Brain microvascular endothelial cell (primary cell): ENCODE measurements around the gene TNFRSF13B.

Experiments used
- DNase-seq: peaks from one replicate; pipeline ENCODE4 v3.0.0-alpha.2; 2020
- H3K27ac ChIP-seq: fragments of 250-450 bp; sonication (Bioruptor Pico); 2 replicates; pipeline ENCODE4 v1.5.1; 2020; ENCODE audit warnings: mild to moderate bottlenecking, moderate library complexity
- H3K27me3 ChIP-seq: fragments of 250-450 bp; sonication (Bioruptor Pico); replicated peaks from 2 replicates; pipeline ENCODE4 v1.5.1; 2020; ENCODE audit warnings: mild to moderate bottlenecking
- H3K36me3 ChIP-seq: fragments of 250-450 bp; sonication (Bioruptor Pico); replicated peaks from 2 replicates; pipeline ENCODE4 v1.5.1; 2020; ENCODE audit warnings: mild to moderate bottlenecking
- H3K4me3 ChIP-seq: 2 replicates; pipeline ENCODE4 v1.5.1; 2011; ENCODE audit warnings: low read depth, mild to moderate bottlenecking, control low read depth, low read length, moderate library complexity
- in situ Hi-C: cut with HindIII; loops from 2 replicates; pipeline ENCODE4 v1.10.0; 2017; ENCODE audit warnings: low sequenced_read_pairs, low pct_ligation_motif_present
- TF ChIP-seq, protein P1 (sequence below): IDR thresholded peaks from 2 replicates; pipeline ENCODE4 v1.5.1; 2011; ENCODE audit warnings: low read depth, mild to moderate bottlenecking, moderate library complexity, low read length, control low read depth, inconsistent platforms; ENCODE audit errors: missing control alignments

Gene TNFRSF13B

DNA sequence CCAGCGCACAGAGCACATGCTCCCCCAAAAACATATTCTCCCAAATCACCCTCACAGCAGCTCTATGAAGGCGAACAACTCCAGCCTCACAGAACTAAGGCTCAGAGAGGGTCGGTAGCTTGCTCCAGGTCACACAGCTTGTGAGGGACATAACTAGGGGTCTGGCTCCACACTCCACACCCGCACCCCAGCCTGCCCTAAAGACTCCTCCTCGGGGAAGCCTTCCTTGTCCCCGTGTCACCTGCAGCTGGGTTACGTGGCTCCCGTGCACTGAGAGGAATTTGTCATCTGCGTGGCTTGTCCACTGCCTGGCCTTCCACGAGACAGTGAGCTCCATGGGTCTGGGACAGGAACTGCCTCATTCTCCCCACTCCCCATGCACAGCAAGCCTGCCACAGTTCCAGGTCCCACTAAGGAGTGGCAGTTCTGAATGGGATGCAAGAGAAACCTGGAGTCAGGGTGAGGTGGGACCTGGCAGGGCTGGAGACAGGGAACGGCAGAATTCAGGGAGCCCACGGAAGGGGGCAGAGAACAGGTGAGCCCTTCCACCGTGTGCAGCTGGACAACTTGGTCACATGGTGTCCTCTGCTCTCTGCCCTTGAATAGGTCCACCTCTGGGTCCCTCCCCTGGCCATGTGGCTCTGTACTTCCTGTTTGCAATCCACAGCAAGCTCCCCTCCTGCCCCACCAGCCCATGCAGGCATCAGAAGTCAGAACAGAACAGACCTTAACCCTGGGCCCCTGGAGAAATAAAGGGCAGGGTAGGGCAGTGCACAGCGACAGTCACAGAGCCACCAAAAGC lies 27.4 kb downstream of the TNFRSF13B start:
- TF ChIP-seq, protein P1, sequence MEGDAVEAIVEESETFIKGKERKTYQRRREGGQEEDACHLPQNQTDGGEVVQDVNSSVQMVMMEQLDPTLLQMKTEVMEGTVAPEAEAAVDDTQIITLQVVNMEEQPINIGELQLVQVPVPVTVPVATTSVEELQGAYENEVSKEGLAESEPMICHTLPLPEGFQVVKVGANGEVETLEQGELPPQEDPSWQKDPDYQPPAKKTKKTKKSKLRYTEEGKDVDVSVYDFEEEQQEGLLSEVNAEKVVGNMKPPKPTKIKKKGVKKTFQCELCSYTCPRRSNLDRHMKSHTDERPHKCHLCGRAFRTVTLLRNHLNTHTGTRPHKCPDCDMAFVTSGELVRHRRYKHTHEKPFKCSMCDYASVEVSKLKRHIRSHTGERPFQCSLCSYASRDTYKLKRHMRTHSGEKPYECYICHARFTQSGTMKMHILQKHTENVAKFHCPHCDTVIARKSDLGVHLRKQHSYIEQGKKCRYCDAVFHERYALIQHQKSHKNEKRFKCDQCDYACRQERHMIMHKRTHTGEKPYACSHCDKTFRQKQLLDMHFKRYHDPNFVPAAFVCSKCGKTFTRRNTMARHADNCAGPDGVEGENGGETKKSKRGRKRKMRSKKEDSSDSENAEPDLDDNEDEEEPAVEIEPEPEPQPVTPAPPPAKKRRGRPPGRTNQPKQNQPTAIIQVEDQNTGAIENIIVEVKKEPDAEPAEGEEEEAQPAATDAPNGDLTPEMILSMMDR = no peak
- DNase-seq = no peak
- Histone ChIP-seq H3K27ac (no peak overlapping the region), H3K4me3 (no peak overlapping the region), H3K36me3 (no peaks in the 10 kb centered on the region), H3K27me3 (no peaks in the 10 kb centered on the region)
- in situ Hi-C loops = no loop called here

DNA sequence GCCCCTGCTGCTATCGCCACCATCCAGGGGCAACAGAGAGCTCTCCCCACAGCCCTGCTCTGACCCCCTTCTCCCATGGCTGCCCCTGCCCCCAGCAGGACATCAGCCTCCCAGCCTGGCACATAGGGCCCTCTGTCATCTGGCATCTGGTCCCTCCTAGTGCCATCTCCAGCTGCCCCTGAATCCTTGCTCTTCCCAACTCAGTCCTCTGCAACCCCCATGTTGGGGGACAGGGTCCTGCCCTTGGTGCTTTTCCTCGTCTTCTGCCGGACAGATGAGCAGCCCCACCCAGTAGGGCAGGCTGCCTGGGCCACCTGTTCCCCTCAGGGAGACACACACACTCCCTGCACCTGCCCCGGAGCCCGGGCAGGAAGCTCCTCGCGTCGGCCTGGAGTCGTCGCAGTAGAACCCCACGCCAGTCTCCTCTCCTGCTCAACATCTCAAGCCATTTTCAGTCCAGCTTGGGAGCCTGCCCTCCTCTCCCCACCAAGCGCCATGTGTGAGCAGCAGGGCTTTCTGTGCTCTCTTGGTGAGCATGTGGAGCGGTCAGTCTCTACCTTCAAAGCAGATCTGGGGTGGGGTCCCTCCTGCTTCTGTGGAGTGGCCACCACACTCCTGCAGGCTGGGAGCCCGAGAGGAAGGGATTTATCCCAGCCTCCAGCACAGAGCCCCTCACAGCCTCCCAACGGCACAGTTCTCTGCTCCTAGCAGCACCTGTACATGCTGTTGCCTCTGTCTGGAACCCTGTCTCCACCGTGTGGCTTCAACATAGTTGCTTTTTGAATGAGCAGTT lies 28.2 kb downstream of the TNFRSF13B start:
- TF ChIP-seq, protein P1 = no peak
- H3K27me3 ChIP-seq = no peaks in the 10 kb centered on the region
- H3K27ac ChIP-seq = no peak overlapping the region
- in situ Hi-C loops = no loop called here
- H3K4me3 ChIP-seq = no peak overlapping the region
- H3K36me3 ChIP-seq = no peaks in the 10 kb centered on the region
- DNase-seq = no peak

DNA sequence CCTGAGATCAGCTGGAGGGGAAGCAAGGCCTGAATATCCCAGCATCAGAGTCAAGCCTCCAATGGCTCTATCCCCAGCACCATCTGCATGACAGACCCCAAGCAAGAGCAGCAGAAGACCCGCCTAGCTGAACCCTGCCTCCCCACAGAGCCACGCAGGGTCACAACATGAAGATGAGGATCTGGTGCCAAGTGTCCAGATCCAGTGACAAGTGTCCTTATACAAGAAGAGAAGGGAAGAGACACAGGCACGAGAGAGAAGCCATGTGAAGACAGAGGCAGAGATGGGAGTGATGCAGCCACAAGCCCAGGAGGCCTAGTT lies 28.9 kb downstream of the TNFRSF13B start:
- TF ChIP-seq, protein P1 = no peak
- in situ Hi-C loops = no loop called here
- no peak overlapping the region for H3K27ac ChIP-seq
- DNase-seq = no peak
- no peak overlapping the region for H3K4me3 ChIP-seq
- no peaks in the 10 kb centered on the region for H3K27me3 ChIP-seq
- H3K36me3 ChIP-seq = no peaks in the 10 kb centered on the region

DNA sequence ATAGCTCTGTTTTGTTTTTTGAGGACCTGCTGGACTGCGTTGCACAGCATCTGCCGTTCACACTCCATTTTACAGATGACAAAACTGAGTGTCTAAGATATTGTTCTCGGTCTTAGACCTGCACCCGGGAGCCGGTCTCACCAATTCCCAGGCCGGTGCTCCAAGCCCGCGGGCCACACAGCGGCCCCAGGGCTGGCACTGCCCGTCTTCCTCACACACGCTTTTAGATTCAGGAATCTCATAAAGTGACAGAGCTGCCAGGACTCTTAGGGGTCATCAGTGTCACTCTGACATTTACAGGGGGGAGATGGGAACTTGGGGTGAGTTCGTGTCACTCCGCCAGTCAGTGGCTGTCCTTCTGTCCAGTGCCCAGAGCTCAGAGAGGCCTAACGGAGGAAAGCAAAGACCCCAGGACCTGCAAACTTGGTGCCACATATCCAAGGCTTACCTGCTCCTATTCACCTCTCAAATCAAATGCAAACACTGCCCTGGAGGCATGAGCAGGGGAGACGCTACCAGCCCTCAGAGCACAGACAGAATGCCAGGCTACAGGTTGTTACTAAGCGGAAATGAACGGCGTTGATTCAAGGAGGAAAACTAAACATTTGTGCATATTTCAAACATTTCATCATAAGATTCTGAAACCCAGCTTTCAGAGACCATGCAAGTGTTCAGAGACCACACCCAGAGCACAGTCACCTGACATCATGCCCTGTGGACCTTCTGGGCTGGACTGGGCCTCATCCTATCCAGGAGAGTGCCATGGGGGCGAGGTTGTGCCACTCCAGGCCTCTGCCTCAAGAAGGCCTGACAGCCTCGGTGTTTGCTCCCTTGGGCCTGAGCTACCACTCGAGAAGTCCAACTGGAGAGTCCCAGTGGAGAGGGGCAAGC lies 29.5 kb downstream of the TNFRSF13B start:
- no peaks in the 10 kb centered on the region for H3K36me3 ChIP-seq
- H3K4me3 ChIP-seq = no peak overlapping the region
- TF ChIP-seq, protein P1 = no peak
- H3K27me3 ChIP-seq = no peaks in the 10 kb centered on the region
- no peak for DNase-seq
- in situ Hi-C loops = no loop called here
- no peak overlapping the region for H3K27ac ChIP-seq

DNA sequence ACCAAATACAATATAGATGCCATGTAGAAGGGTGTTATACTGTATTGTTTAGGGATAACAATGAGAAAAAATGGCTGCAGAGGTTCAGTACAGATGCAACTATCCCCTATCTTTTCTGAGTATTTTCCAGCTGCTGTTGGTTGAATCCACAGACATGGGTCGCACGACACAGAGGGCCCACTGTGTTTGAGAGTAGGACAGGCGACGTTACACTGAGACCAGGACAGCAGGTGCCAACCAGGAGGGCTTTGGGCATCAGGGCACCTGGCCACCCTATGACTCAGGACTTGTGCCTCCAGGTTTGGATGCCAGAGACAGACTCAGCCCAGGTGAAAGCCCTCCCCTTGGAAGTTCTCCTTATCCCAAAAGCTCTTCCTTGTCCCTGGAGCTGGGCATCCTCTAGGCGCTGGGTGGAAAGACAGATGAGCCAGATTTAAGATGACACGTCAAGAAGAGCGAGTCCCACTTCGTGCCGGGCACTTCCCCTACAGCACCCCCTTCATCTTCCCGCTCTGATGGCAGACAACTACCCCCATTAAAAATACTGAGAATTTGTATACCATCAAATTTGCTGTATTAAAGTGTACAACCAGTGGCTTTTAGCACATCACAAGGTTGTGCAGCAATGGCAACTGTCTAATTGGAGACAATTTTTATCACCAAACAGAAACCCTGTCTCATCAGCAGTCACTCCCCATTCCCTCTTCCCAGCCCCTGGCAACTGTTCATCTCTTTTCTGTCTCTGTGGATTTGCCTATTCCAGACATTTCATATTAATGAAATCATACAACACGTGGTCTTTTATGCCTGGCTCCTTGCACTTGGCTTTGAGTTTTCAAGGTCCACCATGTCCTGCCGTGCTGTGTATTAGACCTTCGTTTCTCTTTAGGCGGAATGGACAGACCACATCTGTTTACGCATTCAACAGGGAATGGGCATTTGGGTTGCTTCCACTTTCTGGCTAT lies 30.6 kb downstream of the TNFRSF13B start:
- DNase-seq = no peak
- Histone ChIP-seq H3K36me3 (no peaks in the 10 kb centered on the region), H3K27me3 (no peaks in the 10 kb centered on the region), H3K4me3 (no peak overlapping the region), H3K27ac (no peak overlapping the region)
- in situ Hi-C loops = no loop called here
- TF ChIP-seq, protein P1 = no peak
